Body of pancreas (tissue), 4 donors: ENCODE data around the gene HDAC1. TPM values are rescaled to one million over a fixed set of nuclear protein-coding genes. Genes with fewer than 3 reads are reported as not detected.
"Not testable (repeated sequence)": the region's sequence is repeated elsewhere in the genome, so short reads cannot be mapped to it uniquely, and the experiment has no call there.

ENCODE experiments used
- ATAC-seq: fragments of 150-250 bp; one replicate; pipeline ENCODE4 v1.9.1; 2016
- DNase-seq, 4 donors: peaks; one replicate each; pipeline ENCODE4 v3.0.0-alpha.2; 2019
- H3K27ac ChIP-seq, 4 donors: fragments of 200-600 bp; sonication (generic); 1 replicate in 3 of 4; 2 replicates in 1 of 4; pipeline versions ENCODE4 v1.5.1 to v1.6.1; 2016 to 2019; ENCODE audit warnings: mild to moderate bottlenecking in 1 of 4, mixed read lengths in 1 of 4, moderate library complexity in 1 of 4
- H3K27me3 ChIP-seq, 2 donors: fragments of 200-600 bp; sonication (generic); one replicate each; pipeline ENCODE4 v1.6.0; 2016; ENCODE audit warnings: mild to moderate bottlenecking in 1 of 2
- H3K36me3 ChIP-seq, 2 donors: fragments of 200-600 bp; sonication (generic); replicated peaks in 1 of 2; 2 replicates each; pipeline ENCODE4 v1.5.1; 2016; ENCODE audit warnings: low read depth in 2 of 2; ENCODE audit not compliant: insufficient read depth in 1 of 2
- H3K4me1 ChIP-seq: fragments of 200-600 bp; sonication (generic); one replicate; pipeline ENCODE4 v1.6.0; 2016
- H3K4me3 ChIP-seq, 2 donors: fragments of 200-600 bp; sonication (generic); 1 replicate in 1 of 2; 2 replicates in 1 of 2; pipeline ENCODE4 v1.5.1; 2016 to 2019
- H3K9me3 ChIP-seq, 3 donors: fragments of 200-600 bp; sonication (generic); 1 replicate in 2 of 3; 2 replicates in 1 of 3; pipeline ENCODE4 v1.5.1; 2016
- POLR2A ChIP-seq, 3 donors: fragments of 450-650 bp; IDR thresholded peaks; one replicate each; pipeline ENCODE4 v1.6.1; 2016; ENCODE audit warnings: antibody characterized with exemption in 3 of 3, mild to moderate bottlenecking in 2 of 3
- WGBS, 2 donors: methylation state at CpG; one replicate each; pipeline ENCODE4 v1.1.5; 2017; 5-methylcytosine and 5-hydroxymethylcytosine counted together
- intact Hi-C: fragments of 100-400 bp; cut with DNase I; formaldehyde crosslinking; loops from one replicate; pipeline ENCODE4 v1.15.1; 2023
- total RNA-seq, 2 donors: library from RNA; depleted of rRNA; stranded (reverse); fragments of >200 nt; gene quantifications; one replicate each; pipeline ENCODE4 v1.1.0, GENCODE V29; 2016
- TF ChIP-seq, protein P1 (sequence below), 7 experiments: fragments of 450-650 bp in 4 of 7; fragments of 200-600 bp in 3 of 7; sonication (generic) in 3 of 7; IDR thresholded peaks; one replicate each; pipeline ENCODE4 v1.5.1; 2016 to 2019; ENCODE audit warnings: antibody characterized with exemption in 7 of 7

Gene HDAC1
- total RNA-seq, 2 donors from 2014 or later = 32.7 to 50.4 TPM

GRCh38 chr1:32285658-32286057 lies 6.2 kb upstream of the HDAC1 start:
- peaks cover 8% of the 10 kb centered on the region for H3K4me1 ChIP-seq
- no peaks in the 10 kb centered on the region for H3K9me3 ChIP-seq
- H3K4me3 ChIP-seq = no peak overlapping the region
- TF ChIP-seq, protein P1, sequence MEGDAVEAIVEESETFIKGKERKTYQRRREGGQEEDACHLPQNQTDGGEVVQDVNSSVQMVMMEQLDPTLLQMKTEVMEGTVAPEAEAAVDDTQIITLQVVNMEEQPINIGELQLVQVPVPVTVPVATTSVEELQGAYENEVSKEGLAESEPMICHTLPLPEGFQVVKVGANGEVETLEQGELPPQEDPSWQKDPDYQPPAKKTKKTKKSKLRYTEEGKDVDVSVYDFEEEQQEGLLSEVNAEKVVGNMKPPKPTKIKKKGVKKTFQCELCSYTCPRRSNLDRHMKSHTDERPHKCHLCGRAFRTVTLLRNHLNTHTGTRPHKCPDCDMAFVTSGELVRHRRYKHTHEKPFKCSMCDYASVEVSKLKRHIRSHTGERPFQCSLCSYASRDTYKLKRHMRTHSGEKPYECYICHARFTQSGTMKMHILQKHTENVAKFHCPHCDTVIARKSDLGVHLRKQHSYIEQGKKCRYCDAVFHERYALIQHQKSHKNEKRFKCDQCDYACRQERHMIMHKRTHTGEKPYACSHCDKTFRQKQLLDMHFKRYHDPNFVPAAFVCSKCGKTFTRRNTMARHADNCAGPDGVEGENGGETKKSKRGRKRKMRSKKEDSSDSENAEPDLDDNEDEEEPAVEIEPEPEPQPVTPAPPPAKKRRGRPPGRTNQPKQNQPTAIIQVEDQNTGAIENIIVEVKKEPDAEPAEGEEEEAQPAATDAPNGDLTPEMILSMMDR (IDR thresholded peaks at IDR 0.05) = no peak
- TF ChIP-seq POLR2A (IDR thresholded peaks at IDR 0.05) = no peak
- intact Hi-C loops = no loop called here
- DNase-seq = no peak
- H3K27ac ChIP-seq = no peak overlapping the region
- 75 to 89% methylated on average over 2 to 3 of the region's 3 CpGs for WGBS, 2 donors
- no peak for ATAC-seq
- no peaks in the 10 kb centered on the region for H3K36me3 ChIP-seq
- no peaks in the 10 kb centered on the region for H3K27me3 ChIP-seq

GRCh38 chr1:32286763-32287162 lies 5.1 kb upstream of the HDAC1 start:
- no peaks in the 10 kb centered on the region for H3K36me3 ChIP-seq
- H3K4me3 ChIP-seq = no peak overlapping the region
- H3K27ac ChIP-seq = no peak overlapping the region
- H3K27me3 ChIP-seq = no peaks in the 10 kb centered on the region
- no peak for DNase-seq
- no peak for ATAC-seq
- intact Hi-C loops = no loop called here
- no peaks in the 10 kb centered on the region for H3K9me3 ChIP-seq
- H3K4me1 ChIP-seq = peaks cover 18% of the 10 kb centered on the region
- TF ChIP-seq, protein P1 (IDR thresholded peaks at IDR 0.05) = no peak
- TF ChIP-seq POLR2A (IDR thresholded peaks at IDR 0.05) = no peak
- 93 to 97% methylated on average over 4 of the region's 4 CpGs for WGBS, 2 donors

DNA sequence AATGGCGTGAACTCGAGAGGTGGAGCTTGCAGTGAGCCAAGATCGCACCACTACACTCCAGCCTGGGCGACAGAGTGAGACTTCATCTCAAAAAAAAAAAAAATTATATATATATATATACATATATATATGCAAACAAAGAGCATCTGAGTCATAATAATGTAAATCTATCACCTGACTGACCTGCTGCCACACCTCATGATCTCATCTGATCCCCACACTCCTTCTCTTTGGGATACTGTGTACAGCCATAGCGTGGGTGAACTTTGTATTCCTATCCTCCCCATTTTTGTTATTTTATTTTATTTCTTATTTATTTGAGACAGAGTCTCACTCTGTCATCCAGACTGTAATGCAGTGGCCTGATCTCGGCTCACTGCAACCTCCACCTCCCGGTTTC lies 2.6 kb upstream of the HDAC1 start:
- Histone ChIP-seq H3K4me1 (peaks cover 29% of the 10 kb centered on the region), H3K27ac (no peak overlapping the region), H3K4me3 (no peak overlapping the region), H3K36me3 (no peaks in the 10 kb centered on the region), H3K27me3 (no peaks in the 10 kb centered on the region), H3K9me3 (no peaks in the 10 kb centered on the region)
- ATAC-seq = no peak
- no peak for DNase-seq
- intact Hi-C loops = no loop called here
- 95 to 96% methylated on average over 7 of the region's 7 CpGs for WGBS, 2 donors
- TF ChIP-seq, protein P1 (IDR thresholded peaks at IDR 0.05) = no peak
- TF ChIP-seq POLR2A (IDR thresholded peaks at IDR 0.05) = no peak

DNA sequence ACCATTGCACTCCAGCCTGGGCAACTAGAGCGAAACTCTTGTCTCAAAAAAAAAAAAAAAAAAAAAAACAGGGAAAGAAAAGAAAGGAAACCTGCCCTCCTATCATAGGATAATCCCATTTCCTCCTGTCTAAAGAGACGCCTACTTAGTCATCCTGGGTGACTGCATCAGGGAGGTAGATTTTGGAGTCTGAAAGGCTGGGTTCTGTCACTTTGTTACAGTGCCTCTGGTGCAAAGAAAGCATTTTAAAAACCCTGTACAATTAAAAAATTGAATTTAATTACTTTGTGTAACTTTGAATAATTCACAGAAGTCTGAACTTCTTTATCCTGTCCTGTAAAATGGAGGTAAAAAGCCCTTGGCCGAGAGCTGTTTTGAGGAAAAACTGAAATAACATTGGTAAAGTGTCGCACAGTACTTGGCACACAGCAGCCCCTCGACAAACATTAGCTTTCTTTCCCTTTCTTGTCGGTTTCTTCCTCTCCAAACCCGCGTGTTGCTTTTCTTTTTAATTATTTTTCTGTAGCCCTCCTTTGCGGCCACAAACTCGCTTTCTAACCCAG lies 657 bp upstream of the HDAC1 start:
- Histone ChIP-seq H3K4me3 (peak overlapping the region in 1 of 2 donors; percentile 67), H3K9me3 (no peaks in the 10 kb centered on the region), H3K36me3 (no peaks in the 10 kb centered on the region), H3K27me3 (no peaks in the 10 kb centered on the region), H3K4me1 (peaks cover 29% of the 10 kb centered on the region), H3K27ac (peak overlapping the region; percentile 68 to 91 (median 86))
- TF ChIP-seq, protein P1 (IDR thresholded peaks at IDR 0.05) = no peak
- TF ChIP-seq POLR2A (IDR thresholded peaks at IDR 0.05) = no peak
- ATAC-seq (no peak), DNase-seq (no peak)
- intact Hi-C loops = loop anchor here (10.0 kb wide), 1 partner anchor 56 kb away; no protein-coding TSS in a partner anchor
- 38 to 39% methylated on average over 10 of the region's 10 CpGs for WGBS, 2 donors

DNA sequence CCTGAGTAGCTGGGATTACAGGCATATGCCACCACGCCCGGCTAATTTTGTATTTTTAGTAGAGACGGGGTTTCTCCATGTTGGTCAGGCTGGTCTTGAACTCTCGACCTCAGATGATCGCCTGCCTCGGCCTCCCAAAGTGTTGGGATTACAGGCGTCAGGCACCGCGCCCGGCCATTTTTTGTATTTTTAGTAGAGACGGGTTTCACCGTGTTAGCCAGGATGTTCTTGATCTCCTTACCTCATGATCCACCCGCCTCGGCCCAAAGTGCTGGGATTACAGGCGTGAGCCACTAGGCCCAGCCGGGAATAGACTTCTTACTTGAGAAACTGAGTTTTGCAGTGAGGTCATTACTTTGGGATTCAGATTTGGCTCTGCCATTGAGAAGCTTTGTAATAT lies 6.3 kb downstream of the HDAC1 start:
- not testable (repeated sequence) for H3K27me3 ChIP-seq, H3K4me3 ChIP-seq, H3K27ac ChIP-seq, DNase-seq, H3K9me3 ChIP-seq, ATAC-seq, H3K36me3 ChIP-seq
- intact Hi-C loops = loop anchor here (10.0 kb wide), 1 partner anchor 63 kb away; no protein-coding TSS in a partner anchor
- WGBS, 2 donors = 96% methylated on average over 16 of the region's 16 CpGs
- peaks cover 11% of the 10 kb centered on the region for H3K4me1 ChIP-seq
